ENCODE data around the gene MBNL1.

DNA sequence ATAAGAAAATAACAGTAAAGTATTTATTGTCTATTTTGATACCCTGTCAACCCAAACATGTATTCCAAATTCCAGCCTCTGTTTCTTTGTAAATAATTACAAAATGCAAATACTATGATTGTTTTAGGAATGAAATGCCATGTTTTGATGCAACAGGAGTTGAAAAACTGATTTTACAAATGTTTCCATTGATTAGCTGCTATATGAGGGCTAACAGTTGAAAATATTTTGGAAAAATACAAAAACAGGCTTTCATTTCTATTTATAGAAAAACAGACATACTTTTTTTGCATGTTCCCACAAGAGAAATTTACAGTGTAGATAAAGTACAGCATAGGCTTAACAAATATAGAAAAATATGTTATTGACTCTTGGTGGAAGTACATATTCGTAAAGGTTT is 20.0 kb downstream of the MBNL1 start:
- TF ChIP-seq POLR2AphosphoS5 (IDR thresholded peaks at IDR 0.05; ENCODE audit: borderline replicate concordance, low read depth, low read length) (no peak), EZH2 (IDR thresholded peaks at IDR 0.05) (no peak)
